Measurements from ENCODE around the gene PKDREJ.

The PKDREJ gene

GRCh38 chr22:46250035-46250782, 12.9 kb downstream of the PKDREJ start, which contains the start of gene CDPF1:
Gene CDPF1 (minus strand): TSS chr22:46250293. CDS start chr22:46248284, 2,009 bp downstream.
- TF ChIP-seq CTCF (IDR thresholded peaks at IDR 0.05; ENCODE audit: low read depth, low read length, missing control alignments), result no peak
- H3K4me3 ChIP-seq (replicated peaks; ENCODE audit: low read depth, low read length), result peak within 1 kb of the TSS; percentile 71
- peak; percentile 27 for DNase-seq (ENCODE audit: extremely low read depth, low read depth)

DNA sequence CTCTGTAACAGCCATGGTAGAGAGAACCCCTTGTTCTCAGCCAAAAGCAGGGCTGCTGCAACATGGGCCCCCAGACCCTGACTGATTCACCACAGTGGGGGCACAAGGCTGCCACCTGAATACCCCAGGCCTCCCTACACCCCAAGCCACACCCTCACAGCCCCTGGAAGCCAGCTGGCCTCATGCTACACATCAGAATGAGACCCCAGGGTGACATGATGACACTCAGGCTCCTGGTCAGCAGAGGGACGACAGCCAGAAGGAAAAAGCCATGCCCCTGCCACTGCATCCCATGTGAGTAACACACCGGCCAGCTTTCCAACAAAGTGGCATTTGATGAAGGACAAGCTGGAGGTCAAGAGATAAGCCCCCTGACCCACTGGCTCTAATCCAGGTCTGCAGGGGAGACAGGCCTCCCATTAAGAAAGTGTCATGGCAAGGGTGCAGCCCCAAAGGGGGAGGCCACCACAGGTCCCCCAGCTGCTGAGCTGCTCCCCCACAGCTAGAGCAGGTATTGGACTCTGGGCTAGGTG, 15.6 kb downstream of the PKDREJ start:
- DNase-seq (ENCODE audit: extremely low read depth, low read depth), result no peak
- no peak overlapping the region for H3K4me3 ChIP-seq (replicated peaks; ENCODE audit: low read depth, low read length)
- TF ChIP-seq CTCF (IDR thresholded peaks at IDR 0.05; ENCODE audit: low read depth, low read length, missing control alignments), result no peak

GRCh38 chr22:46246178-46246577, 17.0 kb downstream of the PKDREJ start:
- TF ChIP-seq CTCF (IDR thresholded peaks at IDR 0.05; ENCODE audit: low read depth, low read length, missing control alignments), result no peak
- no peak for DNase-seq (ENCODE audit: extremely low read depth, low read depth)

DNA sequence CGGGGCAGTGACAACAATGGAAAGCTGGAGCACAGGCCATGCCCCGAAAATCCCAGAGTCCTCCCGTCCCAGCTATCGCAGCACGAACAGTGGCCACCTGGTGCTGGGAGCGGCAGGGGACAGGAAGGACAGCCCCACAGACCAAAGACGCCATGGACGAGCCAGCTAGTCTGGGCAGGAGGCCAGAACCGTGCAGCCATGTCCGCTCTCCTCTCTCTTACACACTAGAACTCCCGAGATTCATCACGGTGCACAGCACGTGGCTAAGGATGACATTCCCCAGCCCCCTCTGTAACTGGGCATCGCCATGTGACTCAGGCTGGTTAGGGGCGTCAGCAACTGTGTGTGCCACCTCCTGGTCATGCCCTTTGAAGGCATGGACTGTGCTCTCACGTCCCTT, 17.6 kb downstream of the PKDREJ start:
- no peak for TF ChIP-seq CTCF (IDR thresholded peaks at IDR 0.05; ENCODE audit: low read depth, low read length, missing control alignments)
- H3K4me3 ChIP-seq (replicated peaks; ENCODE audit: low read depth, low read length), result no peak overlapping the region

More at GRCh38 chr22:46246178-46246577, 17.0 kb downstream of the PKDREJ start:
- no peak overlapping the region for H3K4me3 ChIP-seq (replicated peaks; ENCODE audit: low read depth, low read length)

DNA sequence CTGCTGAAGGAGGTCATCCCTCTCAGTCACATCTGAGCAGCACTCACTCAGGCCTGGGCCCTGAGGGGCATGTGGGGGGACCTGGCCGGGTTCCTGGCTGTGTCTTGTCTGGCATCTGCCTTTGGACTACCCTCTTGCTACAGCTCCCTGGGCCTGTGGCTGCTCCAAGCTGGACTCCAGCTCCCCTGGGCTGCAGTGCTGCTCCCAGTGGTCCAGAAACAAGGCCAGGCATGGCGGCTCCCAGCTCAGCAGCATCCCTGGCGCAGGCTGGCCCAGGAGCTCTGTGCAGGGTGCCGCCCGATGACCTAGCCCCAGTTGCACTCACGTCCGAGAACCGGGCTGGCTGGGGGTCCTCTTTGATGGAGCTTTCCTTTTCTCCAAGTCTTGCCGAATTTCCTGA, 18.4 kb downstream of the PKDREJ start:
- no peak for DNase-seq (ENCODE audit: extremely low read depth, low read depth)
- H3K4me3 ChIP-seq (replicated peaks; ENCODE audit: low read depth, low read length), result no peak overlapping the region
- no peak for TF ChIP-seq CTCF (IDR thresholded peaks at IDR 0.05; ENCODE audit: low read depth, low read length, missing control alignments)

More for the DNA sequence above, 17.6 kb downstream of the PKDREJ start:
- no peak for DNase-seq (ENCODE audit: extremely low read depth, low read depth)

DNA sequence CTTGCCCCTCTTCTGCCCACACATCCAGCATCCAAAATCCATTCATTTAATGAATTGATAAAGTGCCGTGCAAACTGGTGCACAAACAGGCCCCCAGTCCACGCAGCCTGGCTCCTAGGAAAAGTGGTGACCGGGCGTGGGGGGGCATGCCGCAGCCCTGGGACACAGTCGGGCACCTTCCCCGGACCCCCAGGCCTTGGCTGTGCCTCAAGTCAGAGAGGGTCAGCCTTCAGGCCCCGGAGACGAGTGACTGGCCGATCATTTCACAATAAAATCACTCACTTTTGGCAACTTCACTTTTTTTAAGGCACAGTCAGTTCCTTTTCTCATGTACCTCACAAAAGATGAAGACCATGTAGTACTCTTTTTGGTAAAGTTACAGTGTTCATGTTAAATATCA, 21.1 kb downstream of the PKDREJ start:
- H3K4me3 ChIP-seq (replicated peaks; ENCODE audit: low read depth, low read length), result no peak overlapping the region
- no peak for TF ChIP-seq CTCF (IDR thresholded peaks at IDR 0.05; ENCODE audit: low read depth, low read length, missing control alignments)
- no peak for DNase-seq (ENCODE audit: extremely low read depth, low read depth)
